Smooth muscle cell (in vitro differentiated cells): ENCODE results near the gene MPV17L2. TPM values are rescaled to one million over a fixed set of nuclear protein-coding genes. Genes with fewer than 3 reads are reported as not detected.

ENCODE experiments used
- DNase-seq: peaks from one replicate; lab custom pipeline; 2025; ENCODE audit not compliant: unreplicated experiment; lab: John Stamatoyannopoulos, UW
- H2AFZ ChIP-seq: fragments of 200-600 bp; sonication (generic); 2 replicates; pipeline ENCODE4 v1.6.0; 2016; ENCODE audit warnings: antibody characterized with exemption, low read depth, mild to moderate bottlenecking
- H3F3A ChIP-seq: fragments of 200-600 bp; sonication (generic); 2 replicates; pipeline ENCODE4 v1.6.0; 2017; ENCODE audit warnings: antibody characterized with exemption, low read depth
- H3K27ac ChIP-seq: fragments of 200-600 bp; sonication (generic); 2 replicates; pipeline ENCODE4 v1.5.1; 2016; ENCODE audit warnings: low read depth, mild to moderate bottlenecking
- H3K27me3 ChIP-seq: fragments of 200-600 bp; sonication (generic); 2 replicates; pipeline ENCODE4 v1.6.1; 2016; ENCODE audit warnings: low read depth, mild to moderate bottlenecking
- H3K36me3 ChIP-seq: fragments of 200-600 bp; sonication (generic); 2 replicates; pipeline ENCODE4 v1.5.1; 2016; ENCODE audit warnings: low read depth
- H3K4me1 ChIP-seq: fragments of 200-600 bp; sonication (generic); 2 replicates; pipeline ENCODE4 v1.5.1; 2016; ENCODE audit warnings: low read depth
- H3K4me2 ChIP-seq: fragments of 200-600 bp; sonication (generic); 2 replicates; pipeline ENCODE4 v1.6.0; 2016; ENCODE audit warnings: mild to moderate bottlenecking
- H3K4me3 ChIP-seq: fragments of 200-600 bp; sonication (generic); 2 replicates; pipeline ENCODE4 v1.5.1; 2016; ENCODE audit warnings: mild to moderate bottlenecking
- H3K79me2 ChIP-seq: fragments of 200-600 bp; sonication (generic); 2 replicates; pipeline ENCODE4 v1.6.0; 2016; ENCODE audit warnings: low read depth, mild to moderate bottlenecking
- H3K9ac ChIP-seq: fragments of 200-600 bp; sonication (generic); 2 replicates; pipeline ENCODE4 v1.6.0; 2016; ENCODE audit warnings: low read depth
- H3K9me3 ChIP-seq: fragments of 200-600 bp; sonication (generic); replicated peaks from 2 replicates; pipeline ENCODE4 v1.5.1; 2016; ENCODE audit warnings: low read depth
- H4K20me1 ChIP-seq: fragments of 200-600 bp; sonication (generic); 2 replicates; pipeline ENCODE4 v1.6.0; 2016; ENCODE audit warnings: low read depth
- WGBS: methylation state at CpG from one replicate; pipeline ENCODE4 v1.1.7; 2016; ENCODE audit warnings: low lambda C conversion rate; 5-methylcytosine and 5-hydroxymethylcytosine counted together
- polyA plus RNA-seq: library from polyadenylated mRNA; unstranded; fragments of >200 nt; fragmentation: Nextera tagmentation; extraction: Ambion mirVana; gene quantifications from 2 replicates; pipeline ENCODE4 v1.2.1, GENCODE V29; 2016
- total RNA-seq: library from RNA; depleted of rRNA; stranded (reverse); fragments of >200 nt; gene quantifications from 2 replicates; pipeline ENCODE4 v1.2.3, GENCODE V29; 2014
- TF ChIP-seq, protein P1 (sequence below): fragments of 200-600 bp; sonication (generic); IDR thresholded peaks from 2 replicates; pipeline ENCODE4 v1.5.1; 2017; ENCODE audit warnings: borderline replicate concordance, mild to moderate bottlenecking, antibody characterized with exemption; ENCODE audit not compliant: insufficient read depth, poor library complexity, severe bottlenecking

The MPV17L2 gene
- total and polyA plus RNA-seq, 2 experiments from 2014 or later: 11.6 to 28.7 TPM

DNA sequence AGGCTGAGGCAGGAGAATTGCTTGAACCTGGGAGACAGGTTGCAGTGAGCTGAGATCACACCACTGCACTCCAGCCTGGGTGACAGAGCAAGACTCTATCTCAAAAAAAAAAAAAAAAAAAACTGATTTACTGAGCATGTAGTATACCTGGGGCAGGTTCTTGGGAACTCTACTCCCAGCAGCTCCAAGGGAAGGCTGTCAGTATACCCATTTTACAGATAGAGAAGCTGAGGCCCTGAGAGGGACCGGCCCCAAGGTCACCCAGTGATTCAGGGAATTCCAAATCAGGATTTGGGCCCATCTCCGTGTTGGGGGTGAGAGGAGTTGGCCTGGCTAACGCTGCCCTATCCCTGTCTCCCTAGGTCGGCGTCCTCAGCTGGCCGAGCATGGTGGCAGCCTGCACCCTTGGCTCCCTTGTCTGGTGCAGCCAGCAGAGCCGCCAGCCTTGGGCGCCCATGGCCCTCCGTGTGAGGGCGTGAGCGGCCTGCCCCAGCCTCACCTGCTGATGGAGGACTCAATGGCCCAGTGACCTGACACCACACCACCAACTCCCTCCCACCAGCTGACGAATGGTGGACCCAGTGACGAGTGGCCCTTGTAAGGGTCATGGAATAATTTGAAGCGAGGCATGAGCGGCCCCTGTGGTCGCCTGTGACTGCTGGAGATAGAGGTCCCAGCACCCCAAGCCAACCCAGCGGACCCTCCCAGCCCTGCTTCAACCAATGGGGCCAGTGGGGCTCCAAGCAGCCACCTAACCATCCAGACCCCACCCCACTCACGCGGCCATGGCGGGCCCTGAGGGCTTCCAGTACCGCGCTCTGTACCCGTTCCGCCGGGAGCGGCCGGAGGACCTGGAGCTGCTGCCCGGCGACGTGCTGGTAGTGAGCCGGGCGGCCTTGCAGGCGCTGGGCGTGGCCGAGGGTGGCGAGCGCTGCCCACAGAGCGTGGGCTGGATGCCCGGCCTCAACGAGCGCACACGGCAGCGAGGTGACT, 37.6 kb upstream of the MPV17L2 start:
- H3K36me3 ChIP-seq: no peaks in the 10 kb centered on the region
- H3K4me3 ChIP-seq: no peak overlapping the region
- H3K79me2 ChIP-seq: peaks cover 24% of the 10 kb centered on the region
- peaks cover 36% of the 10 kb centered on the region for H4K20me1 ChIP-seq
- DNase-seq: no peak
- TF ChIP-seq, protein P1, sequence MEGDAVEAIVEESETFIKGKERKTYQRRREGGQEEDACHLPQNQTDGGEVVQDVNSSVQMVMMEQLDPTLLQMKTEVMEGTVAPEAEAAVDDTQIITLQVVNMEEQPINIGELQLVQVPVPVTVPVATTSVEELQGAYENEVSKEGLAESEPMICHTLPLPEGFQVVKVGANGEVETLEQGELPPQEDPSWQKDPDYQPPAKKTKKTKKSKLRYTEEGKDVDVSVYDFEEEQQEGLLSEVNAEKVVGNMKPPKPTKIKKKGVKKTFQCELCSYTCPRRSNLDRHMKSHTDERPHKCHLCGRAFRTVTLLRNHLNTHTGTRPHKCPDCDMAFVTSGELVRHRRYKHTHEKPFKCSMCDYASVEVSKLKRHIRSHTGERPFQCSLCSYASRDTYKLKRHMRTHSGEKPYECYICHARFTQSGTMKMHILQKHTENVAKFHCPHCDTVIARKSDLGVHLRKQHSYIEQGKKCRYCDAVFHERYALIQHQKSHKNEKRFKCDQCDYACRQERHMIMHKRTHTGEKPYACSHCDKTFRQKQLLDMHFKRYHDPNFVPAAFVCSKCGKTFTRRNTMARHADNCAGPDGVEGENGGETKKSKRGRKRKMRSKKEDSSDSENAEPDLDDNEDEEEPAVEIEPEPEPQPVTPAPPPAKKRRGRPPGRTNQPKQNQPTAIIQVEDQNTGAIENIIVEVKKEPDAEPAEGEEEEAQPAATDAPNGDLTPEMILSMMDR: no peak
- peaks cover 12% of the 10 kb centered on the region for H3K4me1 ChIP-seq
- H3K27ac ChIP-seq: no peak overlapping the region
- no peak overlapping the region for H3K9ac ChIP-seq
- H3F3A ChIP-seq: peaks cover 5% of the 10 kb centered on the region
- no peaks in the 10 kb centered on the region for H3K9me3 ChIP-seq
- H2AFZ ChIP-seq: no peak overlapping the region
- 96% methylated on average over 43 of the region's 43 CpGs for WGBS
- H3K27me3 ChIP-seq: no peaks in the 10 kb centered on the region
- H3K4me2 ChIP-seq: no peak overlapping the region

DNA sequence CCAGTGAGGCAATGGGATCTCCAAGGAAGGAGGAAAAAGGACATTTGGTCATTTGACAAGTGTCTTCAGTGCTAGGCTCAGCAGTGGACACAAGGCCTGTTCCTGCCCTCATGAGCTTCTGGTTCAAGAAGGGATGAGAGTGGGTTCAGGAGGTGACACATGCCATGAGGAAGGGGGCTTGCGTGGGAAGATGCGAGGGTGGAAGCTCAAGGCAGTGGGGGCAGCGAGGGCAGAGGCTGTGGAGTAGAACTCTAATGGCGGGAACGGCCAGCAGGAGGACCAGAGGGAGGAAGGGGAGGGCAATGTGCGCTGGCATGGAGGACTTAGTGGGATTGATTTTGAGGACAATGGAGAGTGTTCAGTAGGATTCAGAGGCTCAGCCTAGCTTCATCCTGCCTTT, 36.8 kb upstream of the MPV17L2 start:
- peaks cover 24% of the 10 kb centered on the region for H3K79me2 ChIP-seq
- no peaks in the 10 kb centered on the region for H3K27me3 ChIP-seq
- DNase-seq: no peak
- no peak overlapping the region for H2AFZ ChIP-seq
- no peak overlapping the region for H3K4me3 ChIP-seq
- no peak overlapping the region for H3K4me2 ChIP-seq
- H3F3A ChIP-seq: peaks cover 5% of the 10 kb centered on the region
- 97% methylated on average over 6 of the region's 6 CpGs for WGBS
- H3K36me3 ChIP-seq: no peaks in the 10 kb centered on the region
- no peak overlapping the region for H3K9ac ChIP-seq
- H4K20me1 ChIP-seq: peaks cover 36% of the 10 kb centered on the region
- peaks cover 12% of the 10 kb centered on the region for H3K4me1 ChIP-seq
- no peaks in the 10 kb centered on the region for H3K9me3 ChIP-seq
- no peak overlapping the region for H3K27ac ChIP-seq
- TF ChIP-seq, protein P1: no peak

DNA sequence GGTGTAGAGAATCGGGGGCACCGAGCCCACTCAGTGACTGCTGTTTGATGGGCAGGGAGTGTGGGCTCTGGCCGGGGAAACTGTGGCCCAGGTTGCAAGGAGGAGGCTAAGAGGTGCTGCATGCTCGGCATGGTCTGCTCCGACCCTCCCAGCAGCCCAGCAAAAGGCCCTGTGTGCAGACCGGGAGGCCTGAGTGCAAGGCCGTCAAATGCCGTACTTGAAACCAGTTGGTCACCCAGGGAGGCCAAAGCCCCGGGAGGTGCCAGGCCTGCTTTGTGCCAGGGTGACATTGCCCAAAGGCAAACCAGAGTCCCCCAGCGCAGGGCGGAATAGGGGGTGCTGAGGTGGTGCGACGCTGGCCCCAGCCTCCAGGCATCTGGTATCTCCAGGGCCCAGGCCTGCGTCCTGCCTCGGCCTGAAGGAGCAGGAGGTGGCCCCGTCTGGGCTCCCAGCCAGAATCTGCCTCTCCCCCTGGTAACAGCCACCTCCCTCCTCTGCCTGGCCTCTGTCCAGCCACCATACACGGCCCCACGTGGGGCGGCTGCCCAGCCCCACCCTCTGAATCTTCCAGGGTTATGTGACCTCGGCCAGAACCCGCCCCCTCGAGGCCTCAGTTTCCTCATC, 36.1 kb upstream of the MPV17L2 start:
- WGBS: 75% methylated on average over 22 of the region's 22 CpGs
- Histone ChIP-seq H3F3A (no peaks in the 10 kb centered on the region), H3K4me2 (no peak overlapping the region), H3K27ac (no peak overlapping the region), H3K9ac (no peak overlapping the region), H3K9me3 (no peaks in the 10 kb centered on the region), H3K79me2 (peaks cover 24% of the 10 kb centered on the region), H3K36me3 (no peaks in the 10 kb centered on the region), H4K20me1 (peaks cover 41% of the 10 kb centered on the region), H3K27me3 (no peaks in the 10 kb centered on the region), H3K4me1 (peaks cover 12% of the 10 kb centered on the region), H3K4me3 (no peak overlapping the region), H2AFZ (no peak overlapping the region)
- TF ChIP-seq, protein P1: no peak
- peak; percentile 37 for DNase-seq
